IMR-90 (cell line): ENCODE results near the gene YPEL2. TPM values are rescaled to one million over a fixed set of nuclear protein-coding genes. Genes with fewer than 3 reads are reported as not detected.

Source experiments
- ATAC-seq: fragments of 200-7000 bp; cut with Tn5 transposase; 2 replicates; pipeline ENCODE4 v1.9.1; 2020; ENCODE audit warnings: low read depth, mild to moderate bottlenecking, moderate library complexity
- BruUV-seq: library from RNA; stranded (reverse); fragments of 400-500 nt; replicated peaks from 2 replicates; lab custom pipeline; 2021; lab: Mats Ljungman, UMichigan
- CTCF ChIA-PET: fragments of 300-600 bp; formaldehyde crosslinking; extraction: SDS; loops from one replicate; lab custom pipeline; 2021; ENCODE audit warnings: antibody characterized with exemption; lab: Yijun Ruan, JAX
- POLR2A ChIA-PET: fragments of 300-600 bp; sonication (Branson Sonifier 250); formaldehyde crosslinking; loops from one replicate; lab custom pipeline; 2022; ENCODE audit warnings: antibody characterized with exemption; ENCODE audit not compliant: unreplicated experiment; lab: Charles Lee
- DNase-seq: peaks from one replicate; pipeline ENCODE4 v3.0.0; 2013
- H2AFZ ChIP-seq: replicated peaks from 2 replicates; pipeline ENCODE3; 2013; ENCODE audit warnings: low read length, mild to moderate bottlenecking; ENCODE audit not compliant: poor library complexity
- H2AK5ac ChIP-seq: 2 replicates; pipeline ENCODE4 v1.6.1; 2013; ENCODE audit warnings: low read depth, low read length, inconsistent platforms
- H2AK9ac ChIP-seq: replicated peaks from 2 replicates; pipeline ENCODE3; 2013; ENCODE audit warnings: mild to moderate bottlenecking, low read depth, low read length, moderate library complexity; ENCODE audit not compliant: poor library complexity
- H2BK120ac ChIP-seq: 2 replicates; pipeline ENCODE4 v1.6.1; 2013; ENCODE audit warnings: low read depth, low read length, inconsistent platforms
- H2BK15ac ChIP-seq: 3 replicates; pipeline ENCODE4 v1.6.1; 2013; ENCODE audit warnings: low read depth, low read length, inconsistent platforms
- H2BK20ac ChIP-seq: 2 replicates; pipeline ENCODE4 v1.6.1; 2013; ENCODE audit warnings: low read depth, mild to moderate bottlenecking, inconsistent platforms, low read length, moderate library complexity
- H2BK5ac ChIP-seq: 2 replicates; pipeline ENCODE4 v1.6.1; 2013; ENCODE audit warnings: mild to moderate bottlenecking, low read depth, low read length, inconsistent platforms; ENCODE audit not compliant: poor library complexity, severe bottlenecking
- H3K14ac ChIP-seq: replicated peaks from 2 replicates; pipeline ENCODE4 v1.6.1; 2013; ENCODE audit warnings: low read depth, low read length, inconsistent platforms
- H3K18ac ChIP-seq: 2 replicates; pipeline ENCODE4 v1.6.1; 2013; ENCODE audit warnings: low read depth, low read length, control low read depth
- H3K23ac ChIP-seq: 2 replicates; pipeline ENCODE4 v1.6.1; 2013; ENCODE audit warnings: low read depth, low read length, inconsistent platforms
- H3K27ac ChIP-seq: 2 replicates; pipeline ENCODE4 v1.5.1; 2013; ENCODE audit warnings: mild to moderate bottlenecking, control low read depth, low read length; ENCODE audit not compliant: insufficient read depth
- H3K27me3 ChIP-seq: 2 replicates; pipeline ENCODE4 v1.6.1; 2013; ENCODE audit warnings: low read length; ENCODE audit not compliant: control insufficient read depth, insufficient read depth
- H3K36me3 ChIP-seq: 2 replicates; pipeline ENCODE4 v1.6.1; 2013; ENCODE audit warnings: low read length, mixed read lengths; ENCODE audit not compliant: control insufficient read depth, insufficient read depth
- H3K4ac ChIP-seq: 2 replicates; pipeline ENCODE4 v1.6.1; 2013; ENCODE audit warnings: low read depth, low read length, inconsistent platforms
- H3K4me1 ChIP-seq: 2 replicates; pipeline ENCODE4 v1.6.1; 2013; ENCODE audit warnings: low read length, mixed read lengths; ENCODE audit not compliant: control insufficient read depth, insufficient read depth
- H3K4me2 ChIP-seq: 2 replicates; pipeline ENCODE4 v1.6.1; 2013; ENCODE audit warnings: low read depth, mild to moderate bottlenecking, control low read depth, low read length, moderate library complexity
- H3K4me3 ChIP-seq: 2 replicates; pipeline ENCODE4 v1.5.1; 2013; ENCODE audit warnings: low read depth, mild to moderate bottlenecking, control low read depth, low read length, moderate library complexity; ENCODE audit not compliant: insufficient read depth
- H3K56ac ChIP-seq: 2 replicates; pipeline ENCODE4 v1.6.1; 2013; ENCODE audit warnings: low read length, inconsistent platforms; ENCODE audit not compliant: insufficient read depth; ENCODE audit errors: extremely low read depth
- H3K79me1 ChIP-seq, 2 experiments: 2 replicates each; pipeline ENCODE4 v1.6.1; 2013; ENCODE audit warnings: low read length in 2 of 2, inconsistent platforms in 1 of 2, low read depth in 1 of 2
- H3K9ac ChIP-seq: 2 replicates; pipeline ENCODE4 v1.6.1; 2013; ENCODE audit warnings: low read depth, low read length, control low read depth
- H3K9me1 ChIP-seq: 2 replicates; pipeline ENCODE4 v1.6.1; 2013; ENCODE audit warnings: low read length, inconsistent platforms; ENCODE audit not compliant: insufficient read depth
- H3K9me3 ChIP-seq: 2 replicates; pipeline ENCODE4 v1.6.1; 2013; ENCODE audit warnings: low read length; ENCODE audit not compliant: control insufficient read depth, insufficient read depth
- H4K20me1 ChIP-seq: 2 replicates; pipeline ENCODE4 v1.6.1; 2013; ENCODE audit warnings: low read length, inconsistent platforms; ENCODE audit not compliant: insufficient read depth
- H4K5ac ChIP-seq: 2 replicates; pipeline ENCODE4 v1.6.1; 2013; ENCODE audit warnings: mild to moderate bottlenecking, low read depth, low read length, control low read depth
- H4K8ac ChIP-seq, 2 experiments: 2 replicates each; pipeline ENCODE4 v1.6.1; 2013; ENCODE audit warnings: low read depth in 2 of 2, low read length in 2 of 2, control low read depth in 1 of 2, inconsistent platforms in 1 of 2
- H4K91ac ChIP-seq: 2 replicates; pipeline ENCODE4 v1.6.1; 2013; ENCODE audit warnings: low read depth, low read length, inconsistent platforms; ENCODE audit not compliant: insufficient read depth
- CEBPB ChIP-seq: IDR thresholded peaks from 2 replicates; pipeline ENCODE4 v1.6.1; 2012; ENCODE audit warnings: low read depth, low read length, improper control_type of control experiment
- FOS ChIP-seq: fragments of 150-350 bp; IDR thresholded peaks from 2 replicates; pipeline ENCODE4 v1.6.1; 2016; ENCODE audit warnings: low read depth, low read length
- MAZ ChIP-seq: IDR thresholded peaks from 2 replicates; pipeline ENCODE4 v1.6.1; 2012; ENCODE audit warnings: low read depth, mild to moderate bottlenecking, low read length, improper control_type of control experiment, moderate library complexity, borderline replicate concordance
- NFE2L2 ChIP-seq: fragments of 150-350 bp; IDR thresholded peaks from 2 replicates; pipeline ENCODE4 v1.6.1; 2016; ENCODE audit warnings: low read depth, mild to moderate bottlenecking, low read length
- SMC3 ChIP-seq: fragments of 150-350 bp; IDR thresholded peaks from 2 replicates; pipeline ENCODE4 v1.6.1; 2016; ENCODE audit warnings: low read depth, mild to moderate bottlenecking, antibody characterized with exemption, low read length, moderate library complexity
- WGBS, 2 experiments: methylation state at CpG; one replicate each; pipeline versions ENCODE4 v1.1.5 to v1.1.7; 2013; ENCODE audit warnings: missing lambda C conversion rate in 2 of 2; ENCODE audit not compliant: insufficient read length in 1 of 2; ENCODE audit errors: extremely low coverage in 2 of 2; 5-methylcytosine and 5-hydroxymethylcytosine counted together
- dilution Hi-C: fragments of 300-500 bp; cut with HindIII; formaldehyde crosslinking; loops from one replicate; pipeline ENCODE4 v1.14.3; 2018; ENCODE audit warnings: low sequenced_read_pairs; ENCODE audit not compliant: unreplicated experiment
- in situ Hi-C: fragments of 300-500 bp; cut with MboI; formaldehyde crosslinking; loops from 3 replicates; pipeline ENCODE4 v1.14.3; 2019; ENCODE audit warnings: low sequenced_read_pairs, inconsistent platforms, mixed read lengths
- intact Hi-C: fragments of 100-400 bp; cut with micrococcal nuclease; formaldehyde crosslinking; loops from 2 replicates; pipeline ENCODE4 v1.10.0; 2022
- polyA plus RNA-seq, 3 experiments: library from polyadenylated mRNA; depleted of rRNA; stranded (reverse); fragments of >200 nt; gene quantifications; 2 replicates each; pipeline ENCODE4 v1.2.3, GENCODE V29; 2012; ENCODE audit warnings: low replicate concordance in 1 of 3
- total RNA-seq: library from RNA; depleted of rRNA; stranded (reverse); fragments of >200 nt; gene quantifications from 2 replicates; pipeline ENCODE4 v1.2.3, GENCODE V29; 2012
- TF ChIP-seq, protein P1 (sequence below): fragments of 150-350 bp; IDR thresholded peaks from 2 replicates; pipeline ENCODE4 v1.6.1; 2016; ENCODE audit warnings: low read depth, mild to moderate bottlenecking, low read length, moderate library complexity, borderline replicate concordance
- TF ChIP-seq, protein P2 (sequence below): fragments of 150-350 bp; IDR thresholded peaks from 2 replicates; pipeline ENCODE4 v1.6.1; 2017; ENCODE audit warnings: mild to moderate bottlenecking, antibody characterized with exemption, low read length, low read depth

YPEL2 gene
- total and polyA plus RNA-seq, 2 of the 4 experiments (the other 2 are of a cell fraction) = 2.3 to 3.4 TPM

DNA sequence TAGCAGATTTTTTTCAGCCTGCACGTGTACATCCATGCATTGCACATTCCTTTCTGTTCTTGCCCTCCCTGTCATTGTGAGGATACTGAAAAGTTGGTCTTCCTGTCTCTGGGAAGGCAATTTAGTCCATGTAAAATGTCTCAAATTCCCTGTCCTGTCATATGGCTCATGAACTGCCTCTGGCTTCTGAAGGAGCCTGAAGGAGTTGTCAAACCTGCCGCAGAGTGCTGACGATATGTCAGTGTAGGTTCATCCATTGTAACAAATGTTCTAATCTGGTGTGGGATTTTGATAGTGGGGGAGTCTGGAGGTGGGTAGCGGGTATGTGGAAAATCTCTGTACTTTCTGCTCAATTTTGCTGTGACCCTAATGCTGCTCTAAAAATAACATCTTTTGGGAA is 59.6 kb downstream of the YPEL2 start:
- H4K5ac ChIP-seq = no peak overlapping the region
- no peak overlapping the region for H2BK15ac ChIP-seq
- H2BK5ac ChIP-seq = no peak overlapping the region
- BruUV-seq = no TSS peak
- H3K9ac ChIP-seq = no peak overlapping the region
- no peak overlapping the region for H3K23ac ChIP-seq
- H3K4me1 ChIP-seq = no peaks in the 10 kb centered on the region; the same call in 1 of the 2 replicates
- H3K27ac ChIP-seq = no peak overlapping the region
- no peak overlapping the region for H3K4me2 ChIP-seq
- dilution Hi-C loops (no loop called here), in situ Hi-C loops (no loop called here), intact Hi-C loops (no loop called here)
- no peak overlapping the region for H2AFZ ChIP-seq
- no peaks in the 10 kb centered on the region; the same call in 1 of the 2 replicates for H4K20me1 ChIP-seq
- CTCF ChIA-PET = no interaction called here
- no peak overlapping the region for H3K18ac ChIP-seq
- H2AK9ac ChIP-seq = no peak overlapping the region
- peaks cover 2% of the 10 kb centered on the region; the same call in 1 of the 2 replicates for H3K36me3 ChIP-seq
- H3K9me3 ChIP-seq = no peaks in the 10 kb centered on the region
- no peak overlapping the region for H2BK20ac ChIP-seq
- no peak overlapping the region for H3K4ac ChIP-seq
- DNase-seq (no peak), ATAC-seq (no peak)
- no peaks in the 10 kb centered on the region for H3K9me1 ChIP-seq
- H3K14ac ChIP-seq = no peak overlapping the region
- H3K79me1 ChIP-seq = no peaks in the 10 kb centered on the region
- H4K91ac ChIP-seq = no peak overlapping the region
- no peak overlapping the region for H3K4me3 ChIP-seq
- no peak overlapping the region for H2AK5ac ChIP-seq
- no peak overlapping the region for H4K8ac ChIP-seq
- H3K27me3 ChIP-seq = no peaks in the 10 kb centered on the region
- POLR2A ChIA-PET = no interaction called here
- TF ChIP-seq FOS = no peak
- TF ChIP-seq SMC3 = no peak
- no peak for TF ChIP-seq MAZ
- TF ChIP-seq, protein P1, sequence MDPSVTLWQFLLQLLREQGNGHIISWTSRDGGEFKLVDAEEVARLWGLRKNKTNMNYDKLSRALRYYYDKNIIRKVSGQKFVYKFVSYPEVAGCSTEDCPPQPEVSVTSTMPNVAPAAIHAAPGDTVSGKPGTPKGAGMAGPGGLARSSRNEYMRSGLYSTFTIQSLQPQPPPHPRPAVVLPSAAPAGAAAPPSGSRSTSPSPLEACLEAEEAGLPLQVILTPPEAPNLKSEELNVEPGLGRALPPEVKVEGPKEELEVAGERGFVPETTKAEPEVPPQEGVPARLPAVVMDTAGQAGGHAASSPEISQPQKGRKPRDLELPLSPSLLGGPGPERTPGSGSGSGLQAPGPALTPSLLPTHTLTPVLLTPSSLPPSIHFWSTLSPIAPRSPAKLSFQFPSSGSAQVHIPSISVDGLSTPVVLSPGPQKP = no peak
- TF ChIP-seq, protein P2, sequence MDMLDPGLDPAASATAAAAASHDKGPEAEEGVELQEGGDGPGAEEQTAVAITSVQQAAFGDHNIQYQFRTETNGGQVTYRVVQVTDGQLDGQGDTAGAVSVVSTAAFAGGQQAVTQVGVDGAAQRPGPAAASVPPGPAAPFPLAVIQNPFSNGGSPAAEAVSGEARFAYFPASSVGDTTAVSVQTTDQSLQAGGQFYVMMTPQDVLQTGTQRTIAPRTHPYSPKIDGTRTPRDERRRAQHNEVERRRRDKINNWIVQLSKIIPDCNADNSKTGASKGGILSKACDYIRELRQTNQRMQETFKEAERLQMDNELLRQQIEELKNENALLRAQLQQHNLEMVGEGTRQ = no peak
- no peak for TF ChIP-seq CEBPB
- TF ChIP-seq NFE2L2 = no peak
- no CpG with 5 or more reads among the region's 4 CpGs for WGBS, 2 experiments
- H3K56ac ChIP-seq = no peak overlapping the region
- H2BK120ac ChIP-seq = no peak overlapping the region
